ENCODE measurements around the gene EML4.

EML4 gene

DNA sequence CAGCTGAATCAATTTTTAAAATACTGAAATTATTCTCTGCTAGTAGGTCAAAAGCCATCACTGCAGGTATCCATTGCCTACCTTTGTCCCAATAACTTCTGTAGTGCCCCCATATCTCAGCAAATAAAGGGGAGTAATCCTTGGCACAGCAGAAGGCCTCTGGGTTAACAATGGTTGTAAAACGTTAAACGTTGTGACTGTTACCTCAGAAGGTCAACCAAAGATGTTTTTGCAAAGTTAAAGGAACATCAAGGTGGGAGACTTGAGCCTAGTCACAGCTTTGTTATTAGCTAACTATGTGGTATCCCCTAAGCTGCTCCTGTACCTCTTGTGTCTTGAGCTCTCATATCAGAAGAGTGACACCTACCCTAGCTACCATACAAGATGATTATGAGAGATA, 131.4 kb downstream of the EML4 start:
- no peak for ATAC-seq (ENCODE audit: insufficient read depth, low read depth)
- Histone ChIP-seq H4K20me1 (ENCODE audit: insufficient read depth, low read length) (no peaks in the 10 kb centered on the region), H3K9ac (ENCODE audit: low read depth, low read length) (no peak overlapping the region), H3K4me2 (ENCODE audit: insufficient read depth, low read length) (no peak overlapping the region), H3K27me3 (ENCODE audit: insufficient read depth, low read length, poor library complexity) (no peaks in the 10 kb centered on the region), H3K4me3 (ENCODE audit: low read depth in 1 of 2, low read length in 2 of 2) (no peak overlapping the region), H2AFZ (ENCODE audit: low read depth, low read length) (no peak overlapping the region), H3K36me3 (ENCODE audit: insufficient read depth, low read length) (peaks cover 54% of the 10 kb centered on the region), H3K79me2 (ENCODE audit: insufficient read depth, low read length) (no peaks in the 10 kb centered on the region), H3K9me3 (ENCODE audit: insufficient read depth, low read length, severe bottlenecking) (no peaks in the 10 kb centered on the region), H3K27ac (ENCODE audit: low read length) (no peak overlapping the region), H3K4me1 (ENCODE audit: insufficient read depth, low read length) (peaks cover 36% of the 10 kb centered on the region)
- DNase-seq, result no peak
- no peak for TF ChIP-seq EZH2 (IDR thresholded peaks at IDR 0.05; ENCODE audit: borderline replicate concordance, low read depth, low read length, severe bottlenecking)
- TF ChIP-seq, protein P1, sequence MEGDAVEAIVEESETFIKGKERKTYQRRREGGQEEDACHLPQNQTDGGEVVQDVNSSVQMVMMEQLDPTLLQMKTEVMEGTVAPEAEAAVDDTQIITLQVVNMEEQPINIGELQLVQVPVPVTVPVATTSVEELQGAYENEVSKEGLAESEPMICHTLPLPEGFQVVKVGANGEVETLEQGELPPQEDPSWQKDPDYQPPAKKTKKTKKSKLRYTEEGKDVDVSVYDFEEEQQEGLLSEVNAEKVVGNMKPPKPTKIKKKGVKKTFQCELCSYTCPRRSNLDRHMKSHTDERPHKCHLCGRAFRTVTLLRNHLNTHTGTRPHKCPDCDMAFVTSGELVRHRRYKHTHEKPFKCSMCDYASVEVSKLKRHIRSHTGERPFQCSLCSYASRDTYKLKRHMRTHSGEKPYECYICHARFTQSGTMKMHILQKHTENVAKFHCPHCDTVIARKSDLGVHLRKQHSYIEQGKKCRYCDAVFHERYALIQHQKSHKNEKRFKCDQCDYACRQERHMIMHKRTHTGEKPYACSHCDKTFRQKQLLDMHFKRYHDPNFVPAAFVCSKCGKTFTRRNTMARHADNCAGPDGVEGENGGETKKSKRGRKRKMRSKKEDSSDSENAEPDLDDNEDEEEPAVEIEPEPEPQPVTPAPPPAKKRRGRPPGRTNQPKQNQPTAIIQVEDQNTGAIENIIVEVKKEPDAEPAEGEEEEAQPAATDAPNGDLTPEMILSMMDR (IDR thresholded peaks at IDR 0.05; ENCODE audit: borderline replicate concordance, extremely low read depth, low read length, poor library complexity, severe bottlenecking), result no peak

DNA sequence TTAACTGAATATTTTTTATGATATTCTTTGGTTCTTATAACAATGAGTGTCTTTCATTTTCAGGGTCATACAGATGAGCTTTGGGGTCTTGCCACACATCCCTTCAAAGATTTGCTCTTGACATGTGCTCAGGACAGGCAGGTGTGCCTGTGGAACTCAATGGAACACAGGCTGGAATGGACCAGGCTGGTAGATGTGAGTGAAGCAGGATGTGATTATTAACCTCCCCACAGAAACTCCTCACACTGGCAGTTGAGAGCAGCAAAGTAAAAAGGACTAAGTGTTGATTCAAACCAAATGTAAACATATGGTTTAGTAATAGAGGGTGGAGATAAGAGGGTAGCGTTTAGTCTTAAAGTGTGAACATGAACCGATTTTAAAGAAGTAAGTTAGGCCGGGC, 134.1 kb downstream of the EML4 start:
- DNase-seq (no peak), ATAC-seq (ENCODE audit: insufficient read depth, low read depth) (no peak)
- H3K9ac ChIP-seq (ENCODE audit: low read depth, low read length), result no peak overlapping the region
- peaks cover 52% of the 10 kb centered on the region for H3K36me3 ChIP-seq (ENCODE audit: insufficient read depth, low read length)
- H3K27me3 ChIP-seq (ENCODE audit: insufficient read depth, low read length, poor library complexity), result no peaks in the 10 kb centered on the region
- no peak overlapping the region for H3K4me2 ChIP-seq (ENCODE audit: insufficient read depth, low read length)
- H2AFZ ChIP-seq (ENCODE audit: low read depth, low read length), result no peak overlapping the region
- H3K27ac ChIP-seq (ENCODE audit: low read length), result no peak overlapping the region
- H3K4me3 ChIP-seq (ENCODE audit: low read depth in 1 of 2, low read length in 2 of 2), result no peak overlapping the region
- TF ChIP-seq, protein P1 (IDR thresholded peaks at IDR 0.05; ENCODE audit: borderline replicate concordance, extremely low read depth, low read length, poor library complexity, severe bottlenecking), result no peak
- no peak for TF ChIP-seq EZH2 (IDR thresholded peaks at IDR 0.05; ENCODE audit: borderline replicate concordance, low read depth, low read length, severe bottlenecking)
- peaks cover 20% of the 10 kb centered on the region for H3K4me1 ChIP-seq (ENCODE audit: insufficient read depth, low read length)
- no peaks in the 10 kb centered on the region for H3K79me2 ChIP-seq (ENCODE audit: insufficient read depth, low read length)
- no peaks in the 10 kb centered on the region for H4K20me1 ChIP-seq (ENCODE audit: insufficient read depth, low read length)
- H3K9me3 ChIP-seq (ENCODE audit: insufficient read depth, low read length, severe bottlenecking), result no peaks in the 10 kb centered on the region

DNA sequence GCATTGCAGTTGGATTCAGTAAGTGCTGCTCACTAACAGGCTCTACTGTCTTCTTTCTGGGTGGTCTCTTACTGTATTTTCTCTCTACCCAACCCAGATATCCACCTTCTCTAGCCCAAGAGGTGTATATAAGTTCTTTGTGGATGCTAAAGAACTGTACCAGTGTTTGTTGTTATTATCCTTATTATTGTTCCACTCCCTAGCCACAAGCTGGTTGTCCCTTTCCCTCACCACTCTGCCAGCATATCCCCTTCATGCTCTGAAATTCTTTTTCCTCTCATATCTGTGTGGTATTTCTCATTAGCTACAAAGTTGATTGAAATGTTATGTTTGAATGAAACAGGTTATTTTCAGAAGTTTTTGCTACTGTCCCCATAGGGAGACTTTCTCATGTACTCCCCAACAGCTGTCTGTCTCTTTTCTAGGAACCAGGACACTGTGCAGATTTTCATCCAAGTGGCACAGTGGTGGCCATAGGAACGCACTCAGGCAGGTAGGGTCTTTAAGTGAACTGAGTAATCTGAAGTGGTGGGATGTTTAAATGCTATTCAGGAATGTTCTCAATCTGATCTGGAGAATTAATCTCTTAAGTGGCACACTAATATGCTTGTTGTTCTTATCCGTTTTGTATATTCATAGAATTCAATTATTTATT, 135.0 kb downstream of the EML4 start:
- no peaks in the 10 kb centered on the region for H3K9me3 ChIP-seq (ENCODE audit: insufficient read depth, low read length, severe bottlenecking)
- no peaks in the 10 kb centered on the region for H3K79me2 ChIP-seq (ENCODE audit: insufficient read depth, low read length)
- H3K27ac ChIP-seq (ENCODE audit: low read length), result no peak overlapping the region
- TF ChIP-seq, protein P1 (IDR thresholded peaks at IDR 0.05; ENCODE audit: borderline replicate concordance, extremely low read depth, low read length, poor library complexity, severe bottlenecking), result no peak
- no peak for TF ChIP-seq EZH2 (IDR thresholded peaks at IDR 0.05; ENCODE audit: borderline replicate concordance, low read depth, low read length, severe bottlenecking)
- H3K36me3 ChIP-seq (ENCODE audit: insufficient read depth, low read length), result peaks cover 51% of the 10 kb centered on the region
- H3K4me1 ChIP-seq (ENCODE audit: insufficient read depth, low read length), result peaks cover 11% of the 10 kb centered on the region
- H3K27me3 ChIP-seq (ENCODE audit: insufficient read depth, low read length, poor library complexity), result no peaks in the 10 kb centered on the region
- no peak overlapping the region for H2AFZ ChIP-seq (ENCODE audit: low read depth, low read length)
- H3K9ac ChIP-seq (ENCODE audit: low read depth, low read length), result no peak overlapping the region
- DNase-seq (no peak), ATAC-seq (ENCODE audit: insufficient read depth, low read depth) (no peak)
- no peaks in the 10 kb centered on the region for H4K20me1 ChIP-seq (ENCODE audit: insufficient read depth, low read length)
- H3K4me2 ChIP-seq (ENCODE audit: insufficient read depth, low read length), result no peak overlapping the region
- H3K4me3 ChIP-seq (ENCODE audit: low read depth in 1 of 2, low read length in 2 of 2), result no peak overlapping the region
